ENCODE measurements around the gene NUMB. TPM values are rescaled to one million over a fixed set of nuclear protein-coding genes. Genes with fewer than 3 reads are reported as not detected.

The NUMB gene
- total RNA-seq, 1 donor from 2014 or later, result 92.4 TPM

DNA sequence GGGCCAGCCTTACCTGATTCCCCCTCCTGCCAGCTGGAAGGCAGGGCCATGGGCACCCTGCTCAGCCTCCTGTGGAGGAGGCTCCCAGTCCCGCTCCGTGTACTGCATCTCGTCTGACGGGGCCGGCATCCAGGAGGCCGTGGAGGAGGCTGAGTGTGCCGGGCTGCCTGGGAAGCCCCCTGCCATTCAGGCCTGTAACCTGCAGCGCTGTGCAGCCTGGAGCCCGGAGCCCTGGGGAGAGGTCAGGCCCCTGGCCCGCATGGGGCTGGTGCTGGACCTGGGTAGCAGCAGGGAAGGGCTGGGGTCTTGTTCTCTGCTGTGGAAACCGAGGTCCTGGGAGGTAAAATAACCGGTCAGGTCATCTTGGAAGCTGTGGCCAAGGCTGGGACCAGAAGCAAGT is 204.6 kb downstream of the NUMB start:
- Mint-ChIP-seq H3K36me3 (ENCODE audit: insufficient read depth) (no peaks in the 10 kb centered on the region), H3K4me1 (ENCODE audit: low read depth) (no peaks in the 10 kb centered on the region), H3K9me3 (ENCODE audit: low read depth) (no peaks in the 10 kb centered on the region), H3K27ac (no peak overlapping the region), H3K27me3 (peaks cover 3% of the 10 kb centered on the region), H3K4me3 (ENCODE audit: low read depth) (no peak overlapping the region)
- no peak for DNase-seq (ENCODE audit: low spot score, unreplicated experiment)
- no peak for TF ChIP-seq CTCF (IDR thresholded peaks at IDR 0.05; ENCODE audit: unreplicated experiment)

- no peak for DNase-seq (ENCODE audit: low spot score, unreplicated experiment)
- Mint-ChIP-seq H3K4me3 (ENCODE audit: low read depth) (no peak overlapping the region), H3K4me1 (ENCODE audit: low read depth) (no peaks in the 10 kb centered on the region), H3K9me3 (ENCODE audit: low read depth) (no peaks in the 10 kb centered on the region), H3K36me3 (ENCODE audit: insufficient read depth) (no peaks in the 10 kb centered on the region), H3K27ac (no peak overlapping the region), H3K27me3 (peaks cover 3% of the 10 kb centered on the region)
- TF ChIP-seq CTCF (IDR thresholded peaks at IDR 0.05; ENCODE audit: unreplicated experiment), result no peak
These were observed 205.1 kb downstream of the NUMB start for GRCh38 chr14:73253323-73253610.

GRCh38 chr14:73252491-73253322 is 205.6 kb downstream of the NUMB start:
- Mint-ChIP-seq H3K4me3 (ENCODE audit: low read depth) (no peak overlapping the region), H3K4me1 (ENCODE audit: low read depth) (no peaks in the 10 kb centered on the region), H3K36me3 (ENCODE audit: insufficient read depth) (no peaks in the 10 kb centered on the region), H3K9me3 (ENCODE audit: low read depth) (no peaks in the 10 kb centered on the region), H3K27me3 (peaks cover 3% of the 10 kb centered on the region), H3K27ac (no peak overlapping the region)
- no peak for TF ChIP-seq CTCF (IDR thresholded peaks at IDR 0.05; ENCODE audit: unreplicated experiment)
- DNase-seq (ENCODE audit: low spot score, unreplicated experiment), result no peak

DNA sequence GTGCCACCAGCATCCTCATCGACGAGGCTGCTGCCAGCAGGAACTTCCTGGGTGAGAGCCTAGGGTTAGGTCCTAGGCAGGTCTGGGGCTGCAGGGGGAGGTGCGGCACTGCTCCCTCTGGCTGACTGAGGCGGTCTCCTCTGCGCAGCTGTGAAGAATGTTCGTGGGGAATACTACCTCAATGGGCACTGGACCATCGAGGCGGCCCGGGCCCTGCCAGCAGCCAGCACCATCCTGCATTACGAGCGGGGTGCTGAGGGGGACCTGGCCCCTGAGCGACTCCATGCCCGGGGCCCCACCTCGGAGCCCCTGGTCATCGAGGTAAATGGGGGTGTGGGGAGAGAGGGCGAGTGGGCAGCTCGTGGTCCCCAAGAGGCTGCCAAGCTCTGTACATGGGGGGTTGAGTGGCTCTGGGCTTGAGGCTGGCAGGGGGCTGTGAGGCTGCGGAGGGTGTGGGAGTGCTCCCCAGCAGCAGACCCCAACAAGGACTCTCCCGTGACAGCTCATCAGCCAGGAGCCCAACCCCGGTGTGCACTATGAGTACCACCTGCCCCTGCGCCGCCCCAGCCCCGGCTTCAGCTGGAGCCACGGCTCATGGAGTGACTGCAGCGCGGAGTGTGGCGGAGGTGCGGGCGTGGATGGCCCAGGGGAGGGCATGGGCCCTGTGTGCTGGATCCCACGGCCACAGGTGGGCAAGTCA is 206.7 kb downstream of the NUMB start:
- Mint-ChIP-seq H3K4me1 (ENCODE audit: low read depth) (no peaks in the 10 kb centered on the region), H3K27me3 (peaks cover 3% of the 10 kb centered on the region), H3K9me3 (ENCODE audit: low read depth) (no peaks in the 10 kb centered on the region), H3K36me3 (ENCODE audit: insufficient read depth) (no peaks in the 10 kb centered on the region), H3K4me3 (ENCODE audit: low read depth) (no peak overlapping the region), H3K27ac (no peak overlapping the region)
- DNase-seq (ENCODE audit: low spot score, unreplicated experiment), result no peak
- no peak for TF ChIP-seq CTCF (IDR thresholded peaks at IDR 0.05; ENCODE audit: unreplicated experiment)

GRCh38 chr14:73250781-73251500 is 207.4 kb downstream of the NUMB start:
- Mint-ChIP-seq H3K36me3 (ENCODE audit: insufficient read depth) (no peaks in the 10 kb centered on the region), H3K9me3 (ENCODE audit: low read depth) (no peaks in the 10 kb centered on the region), H3K27me3 (peaks cover 3% of the 10 kb centered on the region), H3K27ac (no peak overlapping the region), H3K4me1 (ENCODE audit: low read depth) (no peaks in the 10 kb centered on the region), H3K4me3 (ENCODE audit: low read depth) (no peak overlapping the region)
- no peak for TF ChIP-seq CTCF (IDR thresholded peaks at IDR 0.05; ENCODE audit: unreplicated experiment)
- no peak for DNase-seq (ENCODE audit: low spot score, unreplicated experiment)
